Fibroblast of lung (primary cell): ENCODE measurements around the gene UPK1A. TPM values are rescaled to one million over a fixed set of nuclear protein-coding genes. Genes with fewer than 3 reads are reported as not detected.

ENCODE experiments used
- DNase-seq, 2 donors: peaks; one replicate each; pipeline versions ENCODE4 v3.0.0 to v3.0.0-alpha.2; 2010; ENCODE audit warnings: low read depth in 2 of 2
- H2AFZ ChIP-seq: 2 replicates; pipeline ENCODE4 v1.5.1; 2012; ENCODE audit warnings: low read length, control low read depth, inconsistent platforms
- H3K27ac ChIP-seq: 2 replicates; pipeline ENCODE4 v1.5.1; 2011; ENCODE audit warnings: low read length, control low read depth; ENCODE audit not compliant: insufficient read depth
- H3K27me3 ChIP-seq: 2 replicates; pipeline ENCODE4 v1.5.1; 2011; ENCODE audit warnings: mild to moderate bottlenecking, low read length; ENCODE audit not compliant: control insufficient read depth, insufficient read depth
- H3K36me3 ChIP-seq: 2 replicates; pipeline ENCODE4 v1.5.1; 2011; ENCODE audit warnings: low read length; ENCODE audit not compliant: control insufficient read depth, insufficient read depth
- H3K4me1 ChIP-seq: 2 replicates; pipeline ENCODE4 v1.5.1; 2011; ENCODE audit warnings: low read length; ENCODE audit not compliant: control insufficient read depth, insufficient read depth; ENCODE audit errors: extremely low read depth
- H3K4me2 ChIP-seq: 2 replicates; pipeline ENCODE4 v1.5.1; 2011; ENCODE audit warnings: low read length, control low read depth; ENCODE audit not compliant: insufficient read depth; ENCODE audit errors: extremely low read depth
- H3K4me3 ChIP-seq, 4 experiments: fragments of 200-600 bp in 1 of 4; sonication (generic) in 1 of 4; replicated peaks in 1 of 4; 2 replicates each; pipeline ENCODE4 v1.5.1; 2011 to 2016; ENCODE audit warnings: low read length in 4 of 4, low read depth in 3 of 4, mild to moderate bottlenecking in 3 of 4, control low read depth in 2 of 4, inconsistent platforms in 1 of 4, mixed read lengths in 1 of 4; ENCODE audit not compliant: insufficient read depth in 1 of 4; ENCODE audit errors: control extremely low read depth in 1 of 4
- H3K79me2 ChIP-seq: 2 replicates; pipeline ENCODE4 v1.5.1; 2012; ENCODE audit warnings: mild to moderate bottlenecking, low read length, inconsistent platforms; ENCODE audit not compliant: control insufficient read depth, insufficient read depth
- H3K9ac ChIP-seq: 2 replicates; pipeline ENCODE4 v1.5.1; 2011; ENCODE audit warnings: mild to moderate bottlenecking, low read length, control low read depth; ENCODE audit not compliant: insufficient read depth
- H3K9me3 ChIP-seq: 2 replicates; pipeline ENCODE4 v1.5.1; 2012; ENCODE audit warnings: low read depth, low read length; ENCODE audit not compliant: control insufficient read depth, insufficient read depth
- H4K20me1 ChIP-seq: 2 replicates; pipeline ENCODE4 v1.5.1; 2011; ENCODE audit warnings: low read length; ENCODE audit not compliant: control insufficient read depth, insufficient read depth; ENCODE audit errors: extremely low read depth
- CTCF ChIP-seq, 2 donors: IDR thresholded peaks in 1 of 2; conservative IDR thresholded peaks in 1 of 2; 1 replicate in 1 of 2; 2 replicates in 1 of 2; pipeline ENCODE4 v1.5.1; 2011 to 2012; ENCODE audit warnings: low read length in 2 of 2, control low read depth in 1 of 2, inconsistent platforms in 1 of 2, low read depth in 1 of 2, mild to moderate bottlenecking in 1 of 2
- EZH2 ChIP-seq: IDR thresholded peaks from 2 replicates; pipeline ENCODE4 v1.5.1; 2012; ENCODE audit warnings: low read length, control low read depth, mild to moderate bottlenecking; ENCODE audit errors: missing control alignments
- polyA plus RNA-seq, 2 donors: library from polyadenylated mRNA; depleted of rRNA in 1 of 2; stranded (reverse) in 1 of 2; unstranded in 1 of 2; fragments of >200 nt; gene quantifications; 2 replicates each; pipeline ENCODE4 v1.2.1, GENCODE V29; 2011 to 2012; ENCODE audit warnings: missing spikeins in 1 of 2
- total RNA-seq: library from RNA; depleted of rRNA; stranded (reverse); fragments of >200 nt; gene quantifications from 2 replicates; pipeline ENCODE4 v1.2.1, GENCODE V29; 2014

Gene UPK1A
- total and polyA plus RNA-seq, 2 donors (not counting 1 experiment from before 2014, with no cell fraction given), result 0.27 TPM; not detected in 1

- Histone ChIP-seq H3K4me3 (no peak overlapping the region), H3K79me2 (peaks cover 4% of the 10 kb centered on the region), H3K9me3 (no peaks in the 10 kb centered on the region), H3K4me2 (no peak overlapping the region), H4K20me1 (no peaks in the 10 kb centered on the region), H3K4me1 (no peaks in the 10 kb centered on the region), H3K27ac (no peak overlapping the region), H3K36me3 (peaks cover 9% of the 10 kb centered on the region), H3K9ac (no peak overlapping the region), H3K27me3 (no peaks in the 10 kb centered on the region), H2AFZ (no peak overlapping the region)
- no peak for TF ChIP-seq CTCF (conservative IDR thresholded peaks at IDR 0.05 in 1 of 2, IDR thresholded peaks at IDR 0.05 in 1 of 2; ENCODE audit: low read depth in 1 of 2, low read length in 2 of 2)
- TF ChIP-seq EZH2, result no peak
- DNase-seq, result no peak
Observed at GRCh38 chr19:35655600-35655999, 10.7 kb upstream of the UPK1A start.

GRCh38 chr19:35656700-35657099 is 9.6 kb upstream of the UPK1A start:
- no peaks in the 10 kb centered on the region for H3K4me1 ChIP-seq
- H3K36me3 ChIP-seq, result peaks cover 9% of the 10 kb centered on the region
- no peak overlapping the region for H3K4me2 ChIP-seq
- no peak for DNase-seq
- H3K79me2 ChIP-seq, result no peaks in the 10 kb centered on the region
- no peaks in the 10 kb centered on the region for H3K9me3 ChIP-seq
- H4K20me1 ChIP-seq, result no peaks in the 10 kb centered on the region
- TF ChIP-seq EZH2 (no peak), CTCF (conservative IDR thresholded peaks at IDR 0.05 in 1 of 2, IDR thresholded peaks at IDR 0.05 in 1 of 2; ENCODE audit: low read depth in 1 of 2, low read length in 2 of 2) (no peak)
- H3K27me3 ChIP-seq, result no peaks in the 10 kb centered on the region
- no peak overlapping the region for H2AFZ ChIP-seq
- H3K9ac ChIP-seq, result no peak overlapping the region
- no peak overlapping the region for H3K4me3 ChIP-seq
- no peak overlapping the region for H3K27ac ChIP-seq

GRCh38 chr19:35657904-35658700 is 8.2 kb upstream of the UPK1A start:
- H3K4me2 ChIP-seq, result no peak overlapping the region
- H3K27me3 ChIP-seq, result no peaks in the 10 kb centered on the region
- no peak overlapping the region for H3K9ac ChIP-seq
- H3K36me3 ChIP-seq, result peaks cover 9% of the 10 kb centered on the region
- H2AFZ ChIP-seq, result no peak overlapping the region
- TF ChIP-seq CTCF (conservative IDR thresholded peaks at IDR 0.05 in 1 of 2, IDR thresholded peaks at IDR 0.05 in 1 of 2; ENCODE audit: low read depth in 1 of 2, low read length in 2 of 2), result peak; percentile 10 to 13
- TF ChIP-seq EZH2, result no peak
- peak in 1 of 2 donors; percentile 11 for DNase-seq
- H3K4me1 ChIP-seq, result no peaks in the 10 kb centered on the region
- no peak overlapping the region for H3K27ac ChIP-seq
- no peaks in the 10 kb centered on the region for H4K20me1 ChIP-seq
- no peaks in the 10 kb centered on the region for H3K79me2 ChIP-seq
- no peaks in the 10 kb centered on the region for H3K9me3 ChIP-seq
- no peak overlapping the region for H3K4me3 ChIP-seq
